ENCODE measurements around the gene KRTAP15-1.

KRTAP15-1 gene

DNA sequence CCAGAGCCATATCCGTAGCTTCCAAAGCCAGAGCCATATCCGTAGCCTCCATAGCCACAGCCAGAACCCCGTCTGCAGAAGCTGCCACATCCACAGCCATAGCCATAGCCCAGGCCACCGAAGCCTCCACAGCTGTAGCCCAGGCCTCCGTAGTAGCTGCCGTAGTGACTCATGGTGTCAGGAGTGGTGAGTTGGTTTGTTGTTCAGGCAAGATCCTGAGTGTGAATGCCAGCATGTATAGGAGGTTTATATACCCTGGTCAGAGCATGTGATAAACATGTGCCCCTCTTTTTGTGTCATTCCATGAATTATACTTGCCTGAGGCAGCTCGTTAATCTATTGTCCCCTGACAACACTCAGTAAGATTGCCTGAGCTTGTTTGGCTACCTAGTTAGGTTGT, 40.1 kb downstream of the KRTAP15-1 start, which contains the start of gene KRTAP19-1:
KRTAP19-1 (minus strand) TSS at position 223 of the 400 bp plus-strand sequence; CDS start at position 173, 50 bp downstream.
- no peaks in the 10 kb centered on the region for H3K4me1 ChIP-seq
- H3K27me3 ChIP-seq = no peaks in the 10 kb centered on the region
- TF ChIP-seq Cebpa-rat (IDR thresholded peaks at IDR 0.05) = no peak
- H3K4me3 ChIP-seq = no peak within 1 kb of the TSS
- H3K9ac ChIP-seq = no peak within 1 kb of the TSS
- no peak within 1 kb of the TSS for H3K4me2 ChIP-seq
- H3K27ac ChIP-seq = no peak within 1 kb of the TSS
- no peaks in the 10 kb centered on the region for H3K36me3 ChIP-seq
- H4K20me1 ChIP-seq = no peaks in the 10 kb centered on the region
- H3K9me3 ChIP-seq (replicated peaks in 1 of 11) = peaks cover under 1 to 4% (median 2%) of the 10 kb centered on the region in 11 experiments; a peak in 15 of 22 replicates

DNA sequence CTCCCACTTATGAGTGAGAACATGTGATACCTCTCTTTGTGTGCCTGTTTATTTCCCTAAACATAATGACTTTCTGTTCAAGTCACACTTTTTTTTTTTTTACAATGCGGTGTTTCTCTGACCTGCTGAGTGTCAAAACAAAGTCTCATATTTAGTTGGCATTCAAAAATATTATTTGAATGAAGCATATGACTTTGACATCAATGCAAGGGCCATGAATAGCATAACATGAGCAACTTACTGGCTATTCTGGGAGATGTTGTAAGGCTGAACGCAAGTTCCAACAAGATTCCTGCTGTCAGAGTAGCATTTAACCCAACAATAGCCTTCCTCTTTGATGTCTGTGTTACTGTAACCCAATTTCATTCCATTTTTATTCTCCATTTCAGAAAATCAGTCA, 42.1 kb downstream of the KRTAP15-1 start:
- no peak for TF ChIP-seq Cebpa-rat (IDR thresholded peaks at IDR 0.05)

DNA sequence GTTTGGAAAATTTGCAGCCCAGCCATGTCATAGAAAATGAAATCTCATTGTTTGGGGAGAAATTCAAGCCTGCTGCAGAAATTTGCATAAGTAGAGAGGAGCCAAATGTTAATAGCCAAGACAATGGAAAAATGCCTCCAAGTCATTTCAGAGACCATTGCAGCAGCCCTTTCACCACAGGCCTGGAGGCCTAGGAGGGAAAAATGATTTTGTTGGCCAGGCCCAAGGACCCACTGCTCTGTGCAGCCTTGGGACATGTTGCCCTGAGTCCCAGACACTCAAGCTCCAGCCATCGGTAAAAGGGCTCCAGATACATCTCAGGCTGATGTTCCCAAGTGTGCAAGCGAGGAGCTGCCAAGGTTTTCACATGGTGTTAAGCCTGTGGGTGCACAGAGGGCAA, 46.1 kb downstream of the KRTAP15-1 start:
- Histone ChIP-seq H3K4me1 (no peaks in the 10 kb centered on the region), H3K36me3 (no peaks in the 10 kb centered on the region), H3K27me3 (no peaks in the 10 kb centered on the region), H4K20me1 (no peaks in the 10 kb centered on the region), H3K9ac (no peak overlapping the region), H3K4me3 (no peak overlapping the region), H3K27ac (no peak overlapping the region), H3K4me2 (no peak overlapping the region), H3K9me3 (replicated peaks in 1 of 11) (peaks cover 22 to 32% (median 27%) of the 10 kb centered on the region in 11 experiments)
- TF ChIP-seq Cebpa-rat (IDR thresholded peaks at IDR 0.05) = no peak

More for the DNA sequence above, 42.1 kb downstream of the KRTAP15-1 start:
- peaks cover 20 to 24% (median 21%) of the 10 kb centered on the region in 11 experiments for H3K9me3 ChIP-seq (replicated peaks in 1 of 11)
- no peaks in the 10 kb centered on the region for H3K36me3 ChIP-seq
- H3K4me1 ChIP-seq = no peaks in the 10 kb centered on the region
- H3K27ac ChIP-seq = no peak overlapping the region
- H3K4me2 ChIP-seq = no peak overlapping the region
- no peaks in the 10 kb centered on the region for H3K27me3 ChIP-seq
- no peaks in the 10 kb centered on the region for H4K20me1 ChIP-seq
- no peak overlapping the region for H3K4me3 ChIP-seq
- H3K9ac ChIP-seq = no peak overlapping the region

GRCh38 chr21:30487336-30487735, 47.3 kb downstream of the KRTAP15-1 start, which contains the start of gene KRTAP19-2:
Gene KRTAP19-2 (minus strand): TSS chr21:30487436. CDS start chr21:30487348, 88 bp downstream.
- TF ChIP-seq Cebpa-rat (IDR thresholded peaks at IDR 0.05) = no peak
- no peak within 1 kb of the TSS for H3K4me3 ChIP-seq
- H3K9me3 ChIP-seq (replicated peaks in 1 of 11) = peaks cover 22 to 32% (median 27%) of the 10 kb centered on the region in 11 experiments
- no peak within 1 kb of the TSS for H3K9ac ChIP-seq
- H3K36me3 ChIP-seq = no peaks in the 10 kb centered on the region
- H3K4me2 ChIP-seq = no peak within 1 kb of the TSS
- no peaks in the 10 kb centered on the region for H3K27me3 ChIP-seq
- no peak within 1 kb of the TSS for H3K27ac ChIP-seq
- H4K20me1 ChIP-seq = no peaks in the 10 kb centered on the region
- H3K4me1 ChIP-seq = no peaks in the 10 kb centered on the region

All from BLaER1 treated with 17β-estradiol and CSF1 and Interleukin-3, amounts not matched to agents 10 nM and 100 nM (cell line).